AML-193 (cell line): ENCODE data around the gene FGB.

ENCODE experiments used
- DNase-seq, 2 experiments: peaks; one replicate each; lab custom pipeline; 2025; lab: John Stamatoyannopoulos, UW

The FGB gene

DNA sequence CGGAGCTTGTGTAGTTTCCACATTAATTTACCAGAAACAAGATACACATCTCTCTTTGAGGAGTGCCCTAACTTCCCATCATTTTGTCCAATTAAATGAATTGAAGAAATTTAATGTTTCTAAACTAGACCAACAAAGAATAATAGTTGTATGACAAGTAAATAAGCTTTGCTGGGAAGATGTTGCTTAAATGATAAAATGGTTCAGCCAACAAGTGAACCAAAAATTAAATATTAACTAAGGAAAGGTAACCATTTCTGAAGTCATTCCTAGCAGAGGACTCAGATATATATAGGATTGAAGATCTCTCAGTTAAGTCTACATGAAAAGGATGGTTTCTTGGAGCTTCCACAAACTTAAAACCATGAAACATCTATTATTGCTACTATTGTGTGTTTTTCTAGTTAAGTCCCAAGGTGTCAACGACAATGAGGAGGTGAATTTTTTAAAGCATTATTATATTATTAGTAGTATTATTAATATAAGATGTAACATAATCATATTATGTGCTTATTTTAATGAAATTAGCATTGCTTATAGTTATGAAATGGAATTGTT lies at the start of gene FGB:
FGB (plus strand) TSS at position 315 of the 558 bp plus-strand sequence; CDS start at position 323, 8 bp downstream.
- DNase-seq, result no peak

DNA sequence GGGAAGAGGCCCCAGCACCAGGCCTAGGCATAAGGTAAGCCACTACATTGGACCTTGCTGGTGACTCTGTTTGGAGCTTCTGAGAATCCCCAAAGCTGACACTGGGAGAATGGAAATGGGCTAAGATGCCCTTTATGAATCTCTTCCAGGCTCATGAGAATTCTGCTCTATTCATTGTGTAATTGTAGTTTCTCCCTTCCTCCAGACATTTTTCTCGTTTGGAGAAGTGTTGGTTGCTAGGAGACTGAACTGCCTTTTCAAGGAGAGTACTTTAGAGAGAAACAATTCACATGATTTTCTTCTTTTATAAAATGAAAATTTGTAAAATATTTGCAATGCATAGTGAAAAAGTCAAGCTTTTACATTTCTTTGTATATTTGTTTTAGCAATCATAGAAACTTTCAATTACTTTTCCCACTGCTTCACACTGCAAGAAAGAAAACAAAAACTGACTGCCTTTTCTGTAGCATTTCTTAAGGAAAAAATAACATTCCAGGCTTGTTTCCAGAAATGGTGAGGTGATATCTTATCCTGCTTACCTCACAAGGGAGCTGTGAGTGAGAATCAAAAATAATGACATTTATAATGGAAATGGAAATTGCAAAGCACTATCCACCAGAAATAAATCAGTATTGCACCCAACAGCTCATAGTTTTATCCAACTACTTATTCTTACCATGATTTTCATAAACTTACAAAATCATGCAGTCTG lies 46.3 kb upstream of the FGB start:
- DNase-seq, result no peak

GRCh38 chr4:154517591-154517990 lies 45.2 kb upstream of the FGB start:
- DNase-seq, result no peak

GRCh38 chr4:154519214-154519613 lies 43.6 kb upstream of the FGB start:
- DNase-seq, result no peak

DNA sequence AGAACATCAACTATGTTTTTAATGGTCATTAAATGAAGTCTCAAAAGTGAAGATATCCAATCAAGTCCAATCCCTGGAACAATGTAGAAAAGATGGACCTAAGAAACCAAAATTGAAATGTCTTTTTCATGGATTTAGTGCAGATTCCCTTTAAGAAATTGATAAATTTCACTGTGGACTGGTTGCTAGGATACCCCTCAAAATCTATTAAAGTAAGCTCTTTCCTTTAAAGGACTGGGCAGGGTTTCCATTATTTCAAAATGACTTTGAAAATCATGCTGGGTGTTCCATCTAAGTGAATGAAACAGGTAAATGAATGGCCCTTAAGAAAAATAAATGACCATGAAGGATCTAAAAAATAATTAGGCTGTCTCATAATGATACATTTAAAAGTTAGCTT lies 41.2 kb upstream of the FGB start:
- DNase-seq, result no peak

- no peak for DNase-seq
Observed at GRCh38 chr4:154526151-154526550, 36.7 kb upstream of the FGB start.

DNA sequence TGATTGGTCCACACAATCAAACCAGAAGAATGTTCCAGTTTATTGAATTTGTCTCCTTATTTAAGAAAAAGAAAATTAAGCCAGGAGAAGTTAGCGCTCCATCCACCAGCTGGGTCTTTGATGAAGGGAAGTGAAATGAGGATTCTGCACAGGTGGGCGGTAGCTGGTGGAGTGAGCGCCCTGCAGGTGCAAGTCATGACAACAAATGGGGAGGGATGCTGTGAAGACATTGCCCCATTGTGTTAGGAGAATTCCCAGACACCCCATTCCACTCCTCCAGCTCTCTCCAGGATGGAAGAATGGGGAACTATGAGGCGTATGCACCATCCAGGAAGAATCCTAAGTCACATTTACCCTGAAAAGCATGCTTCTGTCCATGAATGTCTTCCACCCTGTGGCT lies 35.5 kb upstream of the FGB start:
- DNase-seq, result no peak

GRCh38 chr4:154528869-154529268 lies 33.9 kb upstream of the FGB start:
- no peak for DNase-seq

- no peak for DNase-seq
Observed at GRCh38 chr4:154529728-154530519, 32.9 kb upstream of the FGB start.

GRCh38 chr4:154534296-154534695 lies 28.5 kb upstream of the FGB start:
- DNase-seq, result no peak

DNA sequence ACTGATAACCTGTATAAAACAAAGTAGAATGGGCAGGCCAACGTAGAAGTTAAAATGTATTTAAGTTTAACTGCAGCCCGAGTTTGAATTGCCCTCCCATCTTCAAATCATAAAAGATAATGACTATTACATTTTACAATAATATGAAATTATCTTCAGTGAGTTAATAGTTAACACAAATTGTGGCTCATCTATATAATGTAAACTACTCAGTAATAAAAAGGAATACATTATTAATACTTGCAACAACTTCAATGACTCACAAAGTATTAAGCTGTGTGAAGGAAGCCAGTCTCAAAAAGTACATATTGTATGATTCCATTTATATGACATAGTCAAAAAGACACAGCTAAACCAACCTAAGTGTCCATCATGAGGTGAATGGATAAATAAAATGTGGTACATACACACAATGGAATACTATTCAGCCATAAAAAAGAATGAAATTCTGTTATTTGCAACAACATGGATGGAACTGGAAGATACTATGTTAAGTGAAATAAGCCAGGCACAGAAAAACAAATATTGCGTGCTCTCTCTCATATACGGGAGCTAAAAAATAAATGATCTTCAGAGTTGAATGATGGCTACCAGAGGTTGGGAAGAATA lies 20.4 kb upstream of the FGB start:
- no peak for DNase-seq

GRCh38 chr4:154545689-154546088 lies 17.1 kb upstream of the FGB start:
- DNase-seq, result no peak

- peak; percentile 86 to 90 for DNase-seq
Observed at GRCh38 chr4:154549894-154550790, 12.7 kb upstream of the FGB start, which contains the start of gene PLRG1. Gene PLRG1, minus strand, starts transcription at chr4:154550400. Its CDS starts 92 bp downstream, at chr4:154550308.

GRCh38 chr4:154551872-154552686 lies 10.7 kb upstream of the FGB start:
- peak; percentile 66 to 75 for DNase-seq

DNA sequence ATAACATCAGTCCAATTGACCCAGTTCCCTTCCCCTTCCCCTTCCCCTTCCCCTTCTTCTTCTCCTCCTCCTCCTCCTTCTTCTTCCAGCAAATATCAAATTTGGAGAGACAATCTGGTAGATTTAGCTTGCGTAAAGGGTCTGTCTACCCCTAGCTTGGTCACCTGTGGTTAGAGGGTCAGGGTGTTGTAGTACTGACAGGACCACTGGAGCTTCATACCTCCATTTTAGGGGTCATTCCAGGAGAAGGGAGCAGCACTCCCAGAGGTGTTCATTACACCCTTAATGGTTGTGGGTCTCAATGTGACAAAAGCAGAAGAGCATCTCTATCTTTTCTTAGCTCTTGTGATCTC lies 3.7 kb upstream of the FGB start:
- no peak for DNase-seq

DNA sequence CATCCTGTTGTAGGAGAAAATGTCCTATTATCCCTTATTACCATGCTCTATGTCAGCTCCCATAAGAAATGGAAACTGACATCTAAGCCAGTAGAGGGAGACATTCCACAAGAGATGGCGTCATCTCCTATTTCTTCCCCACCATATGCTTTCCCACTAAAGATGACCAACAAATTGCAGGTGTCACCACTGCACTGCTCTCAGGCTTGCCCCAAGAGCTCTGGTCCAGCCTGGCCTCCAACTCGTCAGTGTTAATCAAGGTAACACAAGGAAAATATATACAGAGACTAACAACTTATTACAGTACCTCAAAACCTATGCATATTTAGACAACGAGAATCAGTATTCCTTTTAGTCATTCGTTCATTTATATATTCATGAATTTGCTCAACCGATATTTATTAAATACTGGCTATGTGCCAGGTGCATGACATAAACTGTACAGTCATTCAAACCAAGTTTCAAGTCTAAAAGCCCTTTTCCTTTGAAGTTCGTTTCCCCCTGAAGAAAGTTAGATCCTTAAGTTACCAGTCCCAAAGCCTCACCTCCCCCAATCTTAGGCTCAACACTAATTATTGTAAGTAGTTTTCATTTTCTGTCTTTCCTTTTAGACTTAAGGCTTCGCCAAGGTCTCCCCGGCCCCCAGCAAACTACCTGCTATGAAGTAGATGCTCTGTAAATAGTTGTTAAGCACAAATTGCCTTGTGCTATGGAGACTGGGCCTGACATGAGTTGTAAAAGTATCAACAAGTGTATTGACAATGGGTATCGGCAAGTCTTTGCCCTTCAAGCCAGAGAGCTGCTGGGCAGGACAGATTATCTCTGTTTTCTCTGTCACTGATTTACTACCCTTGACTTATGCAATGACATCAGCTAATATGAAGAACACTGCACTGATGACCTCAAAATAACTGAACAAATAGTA lies 3.1 kb upstream of the FGB start:
- peak; percentile 28 to 37 for DNase-seq

- DNase-seq, result no peak
Observed at GRCh38 chr4:154560419-154560801, 2.4 kb upstream of the FGB start.

GRCh38 chr4:154560824-154561231 lies 2.0 kb upstream of the FGB start:
- no peak for DNase-seq

- DNase-seq, result no peak
Observed at GRCh38 chr4:154564311-154564710, 1.5 kb downstream of the FGB start.

- DNase-seq, result no peak
Observed at GRCh38 chr4:154565704-154566103, 2.9 kb downstream of the FGB start.
